Measurements from ENCODE around the gene RAMAC.
"Not testable (repeated sequence)": the region's sequence is repeated elsewhere in the genome, so short reads cannot be mapped to it uniquely, and the experiment has no call there.

The RAMAC gene

DNA sequence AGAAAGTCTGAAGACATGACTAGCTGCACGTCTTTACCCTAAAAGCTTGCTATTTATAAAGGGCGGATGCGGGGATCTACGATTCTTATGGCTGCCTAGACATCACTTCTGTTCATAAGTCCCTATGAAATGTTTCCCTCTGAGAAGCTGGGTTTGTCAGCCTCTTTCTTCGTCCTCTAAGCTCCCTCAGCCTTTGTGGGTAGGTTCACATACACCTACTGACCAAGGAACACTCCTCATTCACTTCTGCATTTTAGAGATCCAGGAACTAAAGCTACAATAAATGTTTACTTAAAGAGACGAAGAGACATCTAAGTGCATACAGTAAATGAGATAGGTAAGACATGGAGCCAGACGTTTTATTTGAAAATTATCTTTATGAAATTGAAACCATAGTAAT is 16.7 kb upstream of the RAMAC start:
- DNase-seq, result no peak

DNA sequence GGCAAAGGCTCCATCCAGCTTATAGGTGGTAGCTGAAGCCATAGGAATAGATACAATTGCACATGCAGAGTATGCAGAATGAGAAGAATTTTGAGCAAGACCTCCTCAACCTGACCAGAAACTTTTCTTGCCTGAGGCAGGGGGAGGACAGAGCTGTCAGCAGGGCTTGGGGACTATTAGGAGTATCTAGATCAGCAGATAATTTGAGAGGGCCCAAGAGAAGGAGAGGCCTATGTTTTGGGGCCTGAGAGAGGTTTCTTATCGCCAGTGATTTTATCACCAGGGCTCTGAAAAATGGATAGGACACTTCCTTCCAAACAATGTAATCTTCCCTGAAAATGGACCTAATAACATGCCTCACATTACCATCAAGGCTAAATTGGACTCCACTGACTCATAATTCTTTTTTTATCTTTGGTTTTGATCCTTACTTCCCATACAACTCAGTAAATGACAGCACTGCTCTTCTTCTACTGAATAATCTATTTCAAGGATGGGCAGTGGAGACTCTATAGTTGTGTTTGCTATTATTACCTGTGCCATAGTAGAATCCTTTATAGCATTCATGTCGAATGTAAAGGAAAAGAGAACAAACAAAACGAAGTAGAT is 15.8 kb upstream of the RAMAC start:
- DNase-seq, result no peak

DNA sequence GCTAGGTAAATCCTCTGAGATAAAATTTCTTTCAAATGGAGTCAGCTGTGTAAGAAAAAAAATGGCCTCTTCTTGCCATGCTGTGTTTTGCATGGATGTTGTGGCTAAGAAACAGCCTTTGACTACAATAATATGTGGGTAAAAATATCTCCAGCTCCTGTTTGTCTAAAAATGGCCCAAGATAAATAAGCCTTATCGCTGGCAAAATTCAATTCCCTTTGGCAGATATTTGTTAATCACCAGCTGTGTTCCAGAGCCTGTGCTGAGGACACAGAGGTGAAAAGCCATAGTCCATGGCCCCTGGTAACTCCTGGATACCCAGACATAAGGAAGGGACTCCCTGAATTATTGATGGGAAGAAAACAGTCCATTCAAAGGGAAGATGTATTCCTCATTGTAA is 15.3 kb upstream of the RAMAC start:
- no peak for DNase-seq

DNA sequence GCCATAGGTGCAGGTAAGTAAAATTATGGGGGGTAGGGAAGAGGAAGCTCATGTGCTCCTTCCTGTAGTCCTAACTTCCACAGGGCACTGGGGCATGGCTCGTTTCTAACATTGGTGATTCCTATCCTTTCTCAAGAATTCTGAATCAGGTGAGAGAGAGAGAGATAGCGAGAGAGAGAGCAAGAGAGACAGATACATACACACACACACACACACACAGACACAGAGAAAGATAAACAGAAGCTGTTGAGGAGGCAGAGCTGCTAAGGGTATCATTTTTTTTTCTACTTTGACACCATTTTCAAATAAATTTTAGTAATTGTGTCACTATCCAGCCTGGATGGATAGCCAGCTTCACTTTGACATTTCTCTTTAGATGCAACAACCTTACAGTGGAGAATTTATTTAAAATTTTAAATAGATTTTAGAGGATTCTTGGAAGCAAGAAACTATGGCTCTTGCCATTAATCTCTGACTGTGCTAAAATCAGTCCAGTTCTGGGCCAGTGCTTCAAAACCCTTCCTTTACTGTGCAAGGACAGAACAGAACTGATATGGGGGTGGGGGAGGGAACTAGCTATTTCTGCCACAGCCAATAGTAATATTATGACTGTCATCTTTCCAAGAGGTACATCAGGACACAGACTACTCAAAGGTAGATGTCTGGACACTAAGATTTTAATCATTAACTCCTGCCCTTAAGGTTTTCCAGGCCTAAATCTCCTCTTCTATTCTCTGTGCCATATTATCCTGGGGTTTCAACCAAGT is 14.6 kb upstream of the RAMAC start:
- no peak for DNase-seq

DNA sequence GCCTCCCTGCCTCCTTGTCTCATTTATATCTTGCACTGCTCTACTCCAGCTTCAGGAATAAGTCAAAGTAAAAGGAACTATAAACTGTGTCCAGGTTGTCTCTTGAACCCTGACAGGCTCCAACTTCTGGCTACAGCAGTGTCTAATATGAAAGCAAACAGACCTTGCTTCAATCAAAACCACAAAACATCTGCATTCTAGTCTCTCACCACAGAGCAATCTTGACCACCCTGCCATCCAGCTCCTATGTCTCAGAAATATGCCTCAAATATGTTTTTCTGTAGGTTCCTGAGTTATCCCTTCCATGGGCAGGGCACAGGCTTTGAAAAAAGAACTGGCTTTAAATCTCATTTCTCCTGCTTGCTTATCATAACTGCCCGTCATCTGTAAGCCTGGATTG is 13.0 kb upstream of the RAMAC start:
- DNase-seq, result no peak

DNA sequence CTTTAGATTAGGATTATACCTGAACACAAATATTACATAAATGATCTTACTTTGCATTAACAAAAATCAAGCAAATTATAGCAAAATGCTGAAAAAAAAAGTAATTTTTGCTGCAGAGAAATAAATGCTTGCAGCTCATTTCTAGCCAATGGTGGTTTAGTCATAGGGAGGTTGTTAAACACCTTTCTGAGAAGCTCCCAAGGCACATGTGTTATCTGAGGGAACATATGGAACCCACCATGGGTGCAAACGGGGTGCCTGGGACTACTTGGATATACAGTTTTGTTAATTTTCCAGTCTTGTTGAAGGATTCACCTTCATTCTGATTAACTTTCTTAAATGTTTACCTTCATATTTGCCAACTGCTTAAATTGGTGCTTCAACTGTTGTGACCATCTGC is 8.9 kb upstream of the RAMAC start:
- no peak for DNase-seq

DNA sequence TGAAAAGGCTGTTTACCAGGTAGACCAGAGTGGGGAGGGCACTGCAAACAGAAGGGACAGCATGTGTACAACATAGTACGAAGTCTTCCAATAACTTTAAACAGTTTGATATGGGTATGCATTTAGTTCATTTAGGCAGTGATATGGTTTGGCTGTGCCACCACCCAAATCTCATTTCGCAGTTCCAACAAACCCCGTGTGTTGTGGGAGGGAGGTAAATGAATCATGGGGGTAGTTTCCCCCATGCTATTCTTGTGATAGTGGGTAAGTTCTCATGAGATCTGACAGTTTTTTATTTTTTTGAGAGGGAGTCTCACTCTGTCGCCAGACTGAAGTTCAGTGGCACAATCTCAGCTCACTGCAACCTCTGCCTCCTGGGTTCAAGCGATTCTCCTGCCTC is 7.6 kb upstream of the RAMAC start:
- DNase-seq, result no peak

DNA sequence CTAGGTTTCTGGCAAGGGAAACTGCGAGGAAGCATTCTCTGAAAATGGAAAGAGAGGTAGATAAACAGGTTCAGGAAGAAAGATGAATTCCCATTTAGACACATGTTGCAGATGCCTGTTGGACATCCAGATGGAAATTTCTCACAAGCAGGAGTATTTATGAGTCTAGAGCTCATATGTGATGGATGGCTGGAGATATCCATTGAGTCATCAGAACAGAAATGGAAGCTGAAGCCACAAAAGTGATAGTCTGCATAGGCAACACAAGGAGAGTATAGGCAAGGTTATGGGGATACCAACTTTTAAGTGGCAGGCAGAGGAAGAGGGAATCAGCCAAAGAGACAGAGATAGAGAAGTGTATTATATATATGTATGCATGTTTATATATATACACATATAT is 6.3 kb upstream of the RAMAC start:
- no peak for DNase-seq

DNA sequence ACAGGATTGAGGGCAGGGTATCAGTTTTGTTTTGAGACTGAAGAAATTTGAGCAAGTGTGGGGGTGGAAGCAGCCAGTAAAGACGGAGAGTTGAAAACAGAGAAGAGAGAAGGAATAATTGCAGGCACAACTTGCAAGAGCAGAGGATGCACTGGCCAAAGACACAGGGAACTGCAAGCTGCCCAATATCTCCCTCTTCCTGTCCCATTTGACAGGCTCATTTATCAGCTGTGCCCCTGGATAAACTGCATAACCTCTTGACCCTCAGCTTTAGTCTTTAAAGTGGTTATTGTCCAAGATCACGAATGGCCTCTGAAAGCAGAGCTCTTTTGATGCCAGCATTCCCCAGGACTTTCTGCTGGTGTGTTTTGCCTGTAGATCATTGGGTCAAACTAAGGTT is 5.0 kb upstream of the RAMAC start:
- DNase-seq, result no peak

DNA sequence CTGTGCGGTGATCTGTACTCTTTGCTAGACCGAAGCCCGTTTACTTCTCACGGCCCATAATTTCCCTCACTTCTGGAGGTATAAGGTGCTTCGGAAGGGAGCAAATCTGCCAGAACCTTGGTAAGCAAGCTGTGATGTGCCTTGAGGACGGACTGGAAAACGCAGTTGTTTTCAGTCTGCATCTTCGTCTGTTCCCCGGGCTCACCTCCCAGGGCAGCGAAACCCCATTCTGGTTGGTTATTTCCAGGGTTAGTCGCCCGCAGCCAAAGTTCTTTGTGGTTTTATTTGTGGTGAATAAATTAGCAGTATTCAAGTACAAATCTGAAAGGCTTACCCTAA is 401 bp downstream of the RAMAC start:
- DNase-seq, result no peak

DNA sequence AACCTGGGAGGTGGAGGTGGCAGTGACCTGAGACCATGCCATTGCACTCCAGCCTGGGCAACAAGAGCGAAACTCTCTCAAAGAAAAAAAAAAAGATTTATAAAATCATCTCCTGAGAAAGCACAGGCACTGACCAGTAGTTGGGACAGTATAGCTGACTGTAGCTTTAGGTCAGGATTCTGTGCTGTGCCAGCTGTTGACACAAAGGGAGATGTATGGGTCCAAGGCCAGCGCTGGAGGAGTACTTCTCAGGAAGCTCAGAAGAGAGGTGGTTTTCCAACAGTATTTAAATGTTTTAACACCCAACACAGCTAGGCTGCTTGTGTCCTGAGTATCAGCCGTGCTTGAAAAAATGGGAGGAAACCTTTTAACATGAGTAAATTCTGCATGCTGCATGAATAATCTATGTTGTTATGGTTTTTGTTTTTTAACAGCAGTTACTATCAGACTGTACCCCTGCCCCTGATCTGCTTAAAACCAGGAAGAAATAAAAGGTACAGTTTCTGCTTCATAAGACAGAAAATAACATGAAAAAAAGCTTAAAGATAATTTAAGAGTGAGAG is 6.5 kb downstream of the RAMAC start:
- no peak for DNase-seq

DNA sequence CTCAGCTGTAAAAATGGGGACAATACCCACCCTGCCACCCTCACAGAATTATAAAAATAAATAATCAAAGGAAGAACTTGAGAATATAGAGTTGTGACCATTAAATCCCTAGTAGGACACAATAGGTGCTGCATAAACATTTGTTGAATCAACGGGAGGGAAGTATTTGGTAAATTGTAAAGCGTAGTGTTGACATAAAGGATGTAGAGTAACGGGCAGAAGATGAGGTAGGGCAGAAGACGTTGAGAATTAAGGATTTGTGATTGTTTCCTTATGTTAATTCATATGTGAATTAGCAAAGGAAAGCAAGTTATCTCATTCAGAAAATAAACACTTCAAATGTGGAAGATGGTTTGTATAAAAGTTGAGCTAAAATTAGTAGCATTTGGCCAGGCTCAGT is 7.1 kb downstream of the RAMAC start:
- DNase-seq, result no peak

DNA sequence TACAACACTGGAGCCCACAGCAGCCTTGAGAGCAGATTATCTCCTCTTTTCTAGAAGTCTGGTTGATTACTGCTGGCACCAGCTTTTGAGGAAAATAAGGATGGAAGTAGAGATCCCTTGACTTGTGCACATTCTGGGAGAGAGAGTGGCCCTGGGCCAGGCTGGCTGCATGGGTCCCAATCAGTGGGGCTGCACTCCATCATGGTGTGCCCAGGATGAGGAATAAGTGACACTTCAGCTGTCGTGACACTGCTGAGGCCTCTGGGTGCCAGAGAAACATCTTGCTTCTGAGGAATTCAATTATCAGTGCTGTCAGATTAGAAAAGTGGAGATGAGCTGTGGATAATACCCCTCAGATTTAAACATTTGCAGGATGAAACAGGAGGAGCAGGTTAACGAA is 9.1 kb downstream of the RAMAC start:
- DNase-seq, result no peak

DNA sequence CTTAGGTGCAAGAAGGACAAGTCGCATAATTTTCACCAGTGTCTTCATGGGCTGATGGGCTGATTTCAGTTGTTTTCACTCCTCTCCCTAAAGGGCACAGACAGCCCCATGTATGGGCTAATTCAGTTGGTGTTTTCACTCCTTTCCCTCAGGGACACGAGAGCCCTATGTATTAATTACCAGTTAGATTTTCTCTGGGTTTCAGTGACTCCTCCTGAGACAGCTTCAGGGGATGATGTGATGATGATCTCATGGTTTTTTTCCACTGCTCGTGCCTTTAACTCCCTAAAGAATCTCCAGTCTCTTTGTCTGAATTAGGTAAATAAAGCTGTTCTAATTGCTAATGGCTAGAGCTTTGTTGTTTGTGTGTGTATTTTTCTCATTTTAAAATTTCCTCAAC is 9.9 kb downstream of the RAMAC start:
- no peak for DNase-seq

DNA sequence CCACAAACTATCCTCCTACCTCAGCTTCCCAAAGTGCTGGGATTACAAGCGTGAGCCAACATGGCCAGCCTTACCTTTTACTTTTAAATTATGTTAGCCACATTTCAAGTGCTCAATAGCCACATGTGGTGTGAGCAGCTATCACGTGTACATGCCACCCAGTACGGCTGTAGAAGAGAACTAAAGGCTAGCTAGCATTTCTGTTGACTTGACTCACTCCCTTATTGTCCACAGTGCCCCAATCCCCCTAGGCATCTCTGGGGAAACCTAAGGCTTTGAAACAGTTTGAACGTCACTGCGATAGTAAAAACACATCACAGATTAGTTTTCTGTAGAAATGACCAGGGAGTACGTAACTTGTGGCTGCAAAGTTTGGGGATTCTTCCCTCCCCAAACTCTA is 13.4 kb downstream of the RAMAC start:
- DNase-seq, result no peak

DNA sequence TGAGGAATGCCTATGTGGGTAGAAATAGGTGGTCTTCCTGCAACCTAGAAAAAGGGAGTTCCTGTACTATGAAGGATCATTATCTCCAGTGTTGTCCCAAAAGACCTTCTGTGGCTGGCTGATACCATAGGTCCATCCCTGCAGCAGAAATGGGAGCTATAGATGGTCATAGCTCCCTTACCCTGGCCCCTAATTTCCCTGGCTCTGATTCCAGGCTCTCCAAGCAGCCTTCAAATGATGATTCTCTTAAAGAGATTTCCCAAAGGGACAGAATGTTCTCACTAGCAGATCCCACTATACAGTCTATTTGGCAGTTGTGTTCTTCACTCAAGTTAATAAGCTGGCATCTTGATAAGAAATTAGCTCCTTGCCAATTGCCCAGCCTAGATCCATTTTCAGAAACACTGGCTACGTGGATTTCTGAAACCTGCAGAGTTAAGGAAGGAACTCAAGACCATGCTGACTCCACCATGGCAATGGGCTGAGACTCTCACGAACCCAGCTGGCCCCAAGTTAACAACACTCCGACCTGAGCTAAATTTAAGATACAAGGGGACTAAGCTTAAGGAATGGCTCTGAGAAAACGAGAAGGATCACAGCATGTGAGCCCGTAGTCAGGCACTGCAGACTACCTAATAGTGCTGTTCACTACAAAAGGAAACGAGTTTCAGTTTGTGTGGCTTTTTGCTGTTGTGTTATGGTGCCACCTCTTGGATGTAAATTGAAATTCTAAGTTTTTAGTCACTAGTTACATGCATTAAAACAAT is 14.1 kb downstream of the RAMAC start:
- peak; percentile 72 for DNase-seq

DNA sequence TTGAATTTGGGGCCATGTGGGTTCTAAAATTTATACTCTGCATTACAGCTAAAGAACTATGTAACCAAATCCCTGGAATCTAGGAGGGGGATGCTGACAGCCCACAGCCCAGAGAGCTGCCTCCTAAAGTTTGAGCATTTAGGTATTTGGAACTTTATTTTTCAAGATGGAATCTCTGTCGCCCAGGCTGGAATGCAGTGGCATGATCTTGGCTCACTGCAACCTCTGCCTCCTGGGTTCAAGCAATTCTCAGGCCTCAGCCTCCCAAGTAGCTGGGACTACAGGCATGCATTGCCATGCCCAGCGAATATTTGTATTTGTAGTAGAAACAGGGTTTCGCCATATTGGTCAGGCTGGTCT is 14.6 kb downstream of the RAMAC start:
- not testable (repeated sequence) for DNase-seq

DNA sequence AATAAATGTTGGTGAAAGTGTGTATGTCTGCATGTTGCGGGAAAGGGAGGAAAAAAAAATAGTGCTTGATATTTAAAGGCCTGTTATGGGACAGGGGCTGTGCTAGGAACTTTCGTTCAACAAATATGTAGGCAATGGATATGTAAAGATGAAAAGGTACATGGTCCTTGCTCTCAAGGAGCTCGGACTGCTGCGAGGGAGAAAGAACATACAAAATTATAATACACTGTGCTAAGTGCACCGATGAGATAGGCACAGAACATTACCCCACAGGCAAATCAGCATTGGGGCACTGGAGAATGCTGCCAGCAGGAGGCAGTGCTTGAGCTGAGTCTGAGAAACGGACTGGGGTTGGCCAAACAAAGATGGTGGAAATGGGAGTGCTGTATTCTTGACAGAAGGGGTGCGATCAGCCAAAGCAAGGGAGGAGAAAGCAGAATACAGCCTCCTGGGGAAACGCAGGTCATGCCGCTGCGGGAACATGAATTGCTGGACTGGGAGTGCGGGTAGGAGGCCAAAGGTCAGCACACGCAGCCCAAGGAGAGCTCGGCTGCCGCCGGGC is 24.8 kb downstream of the RAMAC start:
- DNase-seq, result peak; percentile 71

DNA sequence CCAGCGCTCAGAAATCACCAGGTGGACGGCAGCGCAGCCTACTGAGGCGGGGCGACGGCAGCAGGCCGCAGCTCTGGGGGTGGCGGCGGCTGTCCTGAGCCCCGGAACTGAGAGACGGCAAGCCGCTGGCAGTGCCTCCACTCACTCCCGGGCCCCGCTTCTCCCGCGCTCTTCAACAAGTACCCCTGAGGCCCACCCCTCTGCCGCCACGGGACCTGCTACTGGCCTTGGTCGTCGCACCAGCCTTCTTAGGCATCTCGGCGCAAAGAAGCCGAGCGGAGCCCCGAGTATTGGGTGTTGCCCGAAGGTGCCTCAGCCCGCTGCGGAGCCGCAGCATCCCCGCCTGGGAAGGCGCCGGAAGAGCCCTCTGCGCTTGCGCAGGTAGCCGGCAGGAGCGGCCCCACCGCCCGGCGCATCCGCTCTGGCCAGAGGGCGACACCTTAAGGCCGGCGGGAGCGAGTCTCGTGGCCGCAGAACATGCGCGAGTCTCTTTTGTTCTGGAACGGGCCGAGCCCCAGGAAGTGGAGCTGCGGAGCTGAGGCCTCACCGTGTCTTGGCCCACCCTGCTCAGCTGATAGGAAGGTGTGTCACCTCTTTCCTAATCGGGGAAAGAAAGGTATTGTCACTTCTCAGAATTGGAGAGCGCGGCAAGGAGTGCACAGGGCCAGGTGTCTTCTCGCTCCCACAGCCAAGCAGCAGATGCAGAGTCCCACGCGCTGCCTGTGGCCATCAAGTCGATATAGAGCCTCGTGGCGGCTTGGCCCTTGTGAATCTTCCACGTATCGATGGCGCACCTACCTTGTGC is 25.5 kb downstream of the RAMAC start, which contains the start of gene C15orf40:
C15orf40 (minus strand) TSS at position 369 of the 805 bp plus-strand sequence; CDS start at position 337, 32 bp downstream.
- peak; percentile 96 for DNase-seq

DNA sequence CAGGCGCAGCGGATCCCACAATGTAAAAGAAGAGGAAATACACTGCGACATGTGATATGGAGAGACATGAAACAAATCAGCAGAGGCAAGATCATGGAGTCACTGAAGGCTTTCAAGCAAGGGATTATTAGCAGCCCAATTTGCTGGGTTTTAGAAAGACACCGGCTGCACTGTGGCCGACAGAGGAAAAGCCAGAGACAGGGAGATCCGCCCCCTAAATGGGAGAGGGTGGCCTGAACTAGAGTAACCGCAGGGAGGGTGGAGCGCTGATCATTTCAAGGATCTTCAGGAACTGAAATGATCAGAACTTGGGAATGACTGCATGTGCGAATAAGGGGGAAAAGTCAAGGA is 26.0 kb downstream of the RAMAC start:
- DNase-seq, result peak; percentile 66

DNA sequence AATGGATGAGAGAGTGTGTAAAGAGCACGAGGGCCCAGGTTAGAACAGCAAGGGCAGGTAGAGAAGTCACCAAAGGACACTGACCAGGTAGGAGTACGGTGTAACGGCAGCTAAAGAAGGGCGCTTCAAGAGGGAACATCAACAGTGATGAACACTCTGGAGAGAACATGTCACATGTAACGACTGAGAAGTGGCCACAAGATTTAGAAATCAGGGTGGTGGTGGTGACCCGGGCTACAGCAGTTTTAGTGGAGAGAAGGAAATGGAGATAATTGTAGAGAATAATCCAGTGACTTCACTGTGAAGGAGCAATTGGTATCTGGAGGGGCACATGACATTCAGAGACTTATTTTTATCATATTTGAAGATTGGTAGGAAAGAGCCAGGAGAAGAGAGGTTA is 26.6 kb downstream of the RAMAC start:
- peak; percentile 19 for DNase-seq

DNA sequence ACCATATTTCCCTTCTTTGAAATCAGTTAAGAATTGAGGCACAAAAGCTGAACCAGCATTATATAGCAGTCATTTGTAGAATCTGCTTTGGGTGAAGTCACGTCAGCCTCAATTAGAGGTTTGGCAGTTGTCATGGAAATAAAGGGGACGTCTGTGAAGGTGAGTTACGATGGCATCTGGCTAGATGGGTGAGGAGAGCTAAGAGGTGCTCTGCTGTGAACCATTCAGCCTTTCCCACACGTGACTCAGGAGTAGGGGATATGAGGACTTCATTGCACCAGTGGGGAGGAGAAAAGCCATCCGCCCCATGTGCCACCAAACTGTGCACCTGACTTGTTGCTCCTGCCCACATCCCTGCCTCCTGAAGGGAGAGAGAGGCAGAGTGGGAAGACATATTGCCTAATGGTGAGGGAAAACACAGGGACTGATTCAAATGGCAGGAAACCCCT is 28.2 kb downstream of the RAMAC start:
- DNase-seq, result peak; percentile 6

DNA sequence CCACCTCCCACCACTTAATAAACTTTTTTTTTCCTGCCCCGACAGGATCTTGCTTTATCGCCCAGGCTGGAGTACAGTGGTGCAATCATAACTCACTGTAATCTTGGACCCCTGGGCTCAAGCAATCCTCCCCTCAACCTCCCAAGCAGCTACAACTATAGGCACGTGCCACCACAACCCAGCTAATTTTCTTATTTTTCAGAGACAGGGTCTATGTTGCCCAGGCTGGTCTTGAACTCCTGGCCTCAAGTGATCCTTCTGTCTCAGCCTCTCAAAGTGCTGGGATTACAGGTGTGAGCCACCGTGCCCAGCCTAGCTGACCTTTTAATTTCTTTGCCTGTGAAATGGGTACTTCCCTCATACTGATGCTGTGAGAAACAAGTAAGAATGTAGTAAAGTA is 29.4 kb downstream of the RAMAC start:
- no peak for DNase-seq
